Measurements from ENCODE around the gene CUTA. TPM values are rescaled to one million over a fixed set of nuclear protein-coding genes. Genes with fewer than 3 reads are reported as not detected.

The CUTA gene
- polyA plus RNA-seq, 1 donor from 2014 or later, result 343 TPM

GRCh38 chr6:33420491-33421343 is 2.8 kb upstream of the CUTA start:
- Histone ChIP-seq H3K27me3 (ENCODE audit: insufficient read depth, low read depth, low read length) (no peaks in the 10 kb centered on the region), H2AFZ (ENCODE audit: low read depth, low read length) (no peak overlapping the region), H3K4me3 (ENCODE audit: low read length) (peak overlapping the region; percentile 69), H3K9me3 (ENCODE audit: low read length) (no peaks in the 10 kb centered on the region), H3K9ac (ENCODE audit: low read length) (peak overlapping the region; percentile 93), H3K9me2 (ENCODE audit: insufficient read depth, low read length) (no peaks in the 10 kb centered on the region), H3F3A (ENCODE audit: insufficient read depth, low read length, poor library complexity, severe bottlenecking) (peaks cover 15% of the 10 kb centered on the region), H3K79me2 (replicated peaks; ENCODE audit: insufficient read depth, low read length) (peaks cover 50% of the 10 kb centered on the region), H3K27ac (ENCODE audit: low read length) (peak overlapping the region; percentile 99), H4K20me1 (ENCODE audit: insufficient read depth) (no peaks in the 10 kb centered on the region), H3K36me3 (ENCODE audit: insufficient read depth, low read length) (peaks cover 4% of the 10 kb centered on the region), H3K4me2 (ENCODE audit: low read length) (peak overlapping the region; percentile 62)
- no peak for TF ChIP-seq EP300 (conservative IDR thresholded peaks at IDR 0.05; ENCODE audit: poor library complexity, severe bottlenecking)
- TF ChIP-seq POLR2AphosphoS5 (IDR thresholded peaks at IDR 0.05), result peak; percentile 36
- no peak for TF ChIP-seq MXI1 (conservative IDR thresholded peaks at IDR 0.05; ENCODE audit: poor library complexity, severe bottlenecking)
- TF ChIP-seq EZH2 (IDR thresholded peaks at IDR 0.05; ENCODE audit: borderline replicate concordance, insufficient read depth, low read length, poor library complexity, severe bottlenecking), result no peak
- TF ChIP-seq CTCF (IDR thresholded peaks at IDR 0.05; ENCODE audit: poor library complexity, severe bottlenecking), result no peak

- H4K20me1 ChIP-seq (ENCODE audit: insufficient read depth), result no peaks in the 10 kb centered on the region
- H3K79me2 ChIP-seq (replicated peaks; ENCODE audit: insufficient read depth, low read length), result peaks cover 59% of the 10 kb centered on the region
- H3K36me3 ChIP-seq (ENCODE audit: insufficient read depth, low read length), result peaks cover 4% of the 10 kb centered on the region
- H3K9me2 ChIP-seq (ENCODE audit: insufficient read depth, low read length), result no peaks in the 10 kb centered on the region
- no peaks in the 10 kb centered on the region for H3K9me3 ChIP-seq (ENCODE audit: low read length)
- TF ChIP-seq EP300 (conservative IDR thresholded peaks at IDR 0.05; ENCODE audit: poor library complexity, severe bottlenecking) (peak; percentile 39), POLR2AphosphoS5 (IDR thresholded peaks at IDR 0.05) (peak; percentile 65), RAD21 (conservative IDR thresholded peaks at IDR 0.05) (no peak), CTCF (IDR thresholded peaks at IDR 0.05; ENCODE audit: poor library complexity, severe bottlenecking) (no peak), REST (IDR thresholded peaks at IDR 0.05; ENCODE audit: borderline replicate concordance) (no peak), TAF1 (IDR thresholded peaks at IDR 0.05; ENCODE audit: low read depth) (no peak), MXI1 (conservative IDR thresholded peaks at IDR 0.05; ENCODE audit: poor library complexity, severe bottlenecking) (peak; percentile 14), EZH2 (IDR thresholded peaks at IDR 0.05; ENCODE audit: borderline replicate concordance, insufficient read depth, low read length, poor library complexity, severe bottlenecking) (no peak), SMC3 (conservative IDR thresholded peaks at IDR 0.05; ENCODE audit: poor library complexity) (no peak)
- peaks cover 14% of the 10 kb centered on the region for H3F3A ChIP-seq (ENCODE audit: insufficient read depth, low read length, poor library complexity, severe bottlenecking)
- peak within 1 kb of the TSS; percentile 99 for H3K4me2 ChIP-seq (ENCODE audit: low read length)
- H3K27me3 ChIP-seq (ENCODE audit: insufficient read depth, low read depth, low read length), result no peaks in the 10 kb centered on the region
- peak within 1 kb of the TSS; percentile 99 for H3K27ac ChIP-seq (ENCODE audit: low read length)
- peak within 1 kb of the TSS; percentile 87 for H3K4me3 ChIP-seq (ENCODE audit: low read length)
- peak within 1 kb of the TSS; percentile 93 for H3K9ac ChIP-seq (ENCODE audit: low read length)
- H2AFZ ChIP-seq (ENCODE audit: low read depth, low read length), result peak within 1 kb of the TSS; percentile 29
These were observed 1.9 kb upstream of the CUTA start, which contains the start of gene SYNGAP1 for GRCh38 chr6:33419580-33420490. Gene SYNGAP1, plus strand, starts transcription at chr6:33420065. Its CDS starts 200 bp downstream, at chr6:33420265.
